K562 (cell line): Measurements from ENCODE around the gene NEK4. TPM values are rescaled to one million over a fixed set of nuclear protein-coding genes. Genes with fewer than 3 reads are reported as not detected.

ENCODE experiments used
- ATAC-seq: fragments of 200-7000 bp; cut with Tn5 transposase; 3 replicates; pipeline ENCODE4 v1.9.1; 2020; ENCODE audit warnings: moderate library complexity
- BruUV-seq: library from RNA; stranded (reverse); fragments of 400-500 nt; replicated peaks from 2 replicates; lab custom pipeline; 2021; lab: Mats Ljungman, UMichigan
- CTCF ChIA-PET: fragments of 300-600 bp; formaldehyde crosslinking; extraction: SDS; loops from one replicate; lab custom pipeline; 2021; ENCODE audit warnings: low intra/inter-chr PET ratio; lab: Yijun Ruan, JAX
- POLR2A ChIA-PET: fragments of 300-600, 350-650 bp; sonication (Branson Sonifier 250); formaldehyde crosslinking; extraction: SDS; loops from one replicate; lab custom pipeline; 2021; ENCODE audit warnings: antibody characterized with exemption, inconsistent platforms; lab: Yijun Ruan, JAX
- DNase-seq, 4 experiments: peaks; one replicate each; pipeline versions ENCODE4 v3.0.0 to v3.0.0-alpha.2; 2011 to 2018; ENCODE audit warnings: low spot score in 3 of 4, mixed read lengths in 3 of 4; ENCODE audit errors: extremely low read depth in 1 of 4
- FAIRE-seq: peaks from 2 replicates; lab custom pipeline; 2011; peaks lifted over from hg19 to GRCh38; lab: Jason Lieb, UNC
- H2AFZ ChIP-seq: 2 replicates; pipeline ENCODE4 v1.6.0; 2011; ENCODE audit warnings: low read depth, low read length, control low read depth, inconsistent platforms
- H3K27ac ChIP-seq: fragments of 200-600 bp; 3 replicates; pipeline ENCODE4 v1.8.0; 2011; ENCODE audit warnings: low read depth, mild to moderate bottlenecking, control low read depth, inconsistent platforms, low read length, moderate library complexity, mixed read lengths; ENCODE audit errors: extremely low read depth
- H3K27me3 ChIP-seq, 2 experiments: fragments of 300-600 bp in 1 of 2; 2 replicates in 1 of 2; 3 replicates in 1 of 2; pipeline versions ENCODE4 v1.6.0 to v1.8.0; 2011; ENCODE audit warnings: inconsistent platforms in 2 of 2, low read length in 2 of 2, mild to moderate bottlenecking in 1 of 2, mixed read lengths in 1 of 2, moderate library complexity in 1 of 2; ENCODE audit not compliant: control insufficient read depth in 2 of 2, insufficient read depth in 2 of 2
- H3K36me3 ChIP-seq: fragments of 300-600 bp; 3 replicates; pipeline ENCODE4 v1.8.0; 2011; ENCODE audit warnings: mild to moderate bottlenecking, low read length, inconsistent platforms; ENCODE audit not compliant: control insufficient read depth, insufficient read depth
- H3K4me1 ChIP-seq, 2 experiments: fragments of 200-600 bp in 1 of 2; replicated peaks in 1 of 2; 2 replicates in 1 of 2; 3 replicates in 1 of 2; pipeline versions ENCODE4 v1.5.1 to v1.8.0; 2011; ENCODE audit warnings: inconsistent platforms in 2 of 2, low read length in 2 of 2, mild to moderate bottlenecking in 1 of 2, mixed read lengths in 1 of 2, moderate library complexity in 1 of 2; ENCODE audit not compliant: control insufficient read depth in 2 of 2, insufficient read depth in 2 of 2
- H3K4me2 ChIP-seq: 2 replicates; pipeline ENCODE4 v1.6.1; 2011; ENCODE audit warnings: low read length, control low read depth, inconsistent platforms, mixed read lengths; ENCODE audit not compliant: insufficient read depth
- H3K4me3 ChIP-seq: fragments of 200-600 bp; sonication (generic), shearing (Covaris generic); 2 replicates; pipeline ENCODE4 v1.5.1; 2016; ENCODE audit warnings: control low read depth, inconsistent platforms
- H3K79me2 ChIP-seq: fragments of 200-600 bp; 3 replicates; pipeline ENCODE4 v1.8.0; 2011; ENCODE audit warnings: low read length, inconsistent platforms; ENCODE audit not compliant: control insufficient read depth, insufficient read depth
- H3K9ac ChIP-seq, 2 experiments: 2 replicates each; pipeline versions ENCODE4 v1.6.0 to v1.6.1; 2011; ENCODE audit warnings: low read depth in 2 of 2, low read length in 2 of 2, control low read depth in 1 of 2, inconsistent platforms in 1 of 2, mild to moderate bottlenecking in 1 of 2, mixed read lengths in 1 of 2; ENCODE audit not compliant: insufficient read depth in 1 of 2
- H3K9me1 ChIP-seq: one replicate; pipeline ENCODE4 v1.6.0; 2011; ENCODE audit warnings: inconsistent platforms, mild to moderate bottlenecking, low read length, moderate library complexity; ENCODE audit not compliant: control insufficient read depth, insufficient read depth
- H3K9me3 ChIP-seq: replicated peaks from 2 replicates; pipeline ENCODE4 v1.5.1; 2011; ENCODE audit warnings: low read depth, low read length, inconsistent platforms; ENCODE audit not compliant: control insufficient read depth, insufficient read depth
- H4K20me1 ChIP-seq: replicated peaks from 2 replicates; pipeline ENCODE4 v1.6.1; 2011; ENCODE audit warnings: low read length, inconsistent platforms, mixed read lengths; ENCODE audit not compliant: control insufficient read depth, insufficient read depth
- FOXK2 ChIP-seq, 2 experiments: fragments of 450-650 bp; IDR thresholded peaks in 1 of 2; conservative IDR thresholded peaks in 1 of 2; 2 replicates each; pipeline ENCODE4 v1.6.1; 2016; ENCODE audit warnings: low read depth in 2 of 2, mild to moderate bottlenecking in 1 of 2
- MTA3 ChIP-seq: fragments of 450-650 bp; formaldehyde crosslinking; IDR thresholded peaks from 2 replicates; pipeline ENCODE4 v1.6.1; 2017; ENCODE audit warnings: mild to moderate bottlenecking, borderline replicate concordance
- NR4A1 ChIP-seq, 2 experiments: fragments of 250-450 bp in 1 of 2; fragments of 450-650 bp in 1 of 2; sonication (Bioruptor Pico) in 1 of 2; IDR thresholded peaks; 2 replicates each; pipeline versions ENCODE4 v1.4.0 to v1.6.1; 2016 to 2020; ENCODE audit warnings: mild to moderate bottlenecking in 2 of 2, missing compliant biosample characterization in 1 of 2, missing genetic modification characterization in 1 of 2, moderate library complexity in 1 of 2
- POLR2B ChIP-seq: fragments of 450-650 bp; IDR thresholded peaks from 2 replicates; pipeline ENCODE4 v1.6.1; 2018; ENCODE audit warnings: low read depth; ENCODE audit not compliant: partially characterized antibody
- U2AF1 ChIP-seq: fragments of 200-400 bp; formaldehyde crosslinking; optimal IDR thresholded peaks from 2 replicates; pipeline ENCODE3; 2017; ENCODE audit warnings: mild to moderate bottlenecking, low read depth, low read length, moderate library complexity
- ZFX ChIP-seq: sonication (generic); formaldehyde crosslinking; IDR thresholded peaks from 2 replicates; pipeline ENCODE4 v1.8.0; 2022; ENCODE audit warnings: mild to moderate bottlenecking, missing genetic modification reagents, moderate library complexity
- ZNF224 ChIP-seq: sonication (generic); formaldehyde crosslinking; IDR thresholded peaks from 2 replicates; pipeline ENCODE4 v1.8.0; 2022; ENCODE audit warnings: mild to moderate bottlenecking, missing genetic modification reagents
- ZNF24 ChIP-seq: fragments of 450-650 bp; IDR thresholded peaks from 2 replicates; pipeline ENCODE4 v1.6.1; 2016
- ZNF583 ChIP-seq: fragments of 250-450 bp; sonication (Bioruptor Pico); IDR thresholded peaks from 2 replicates; pipeline ENCODE4 v1.4.0; 2020
- ZNF644 ChIP-seq: fragments of 200-800 bp; sonication (Bioruptor generic); IDR thresholded peaks from 2 replicates; pipeline ENCODE4 v1.6.1; 2016; ENCODE audit warnings: low read depth, missing genetic modification characterization, missing compliant biosample characterization
- WGBS: fragments of 100-300 bp; shearing (Covaris generic); methylation state at CpG from one replicate; pipeline ENCODE4 v1.1.6; 2016; ENCODE audit warnings: low coverage, mixed read lengths; ENCODE audit not compliant: insufficient coverage; ENCODE audit errors: missing lambda C conversion rate; 5-methylcytosine and 5-hydroxymethylcytosine counted together
- in situ Hi-C: fragments of 300-500 bp; cut with MboI; formaldehyde crosslinking; loops from 4 replicates; pipeline ENCODE4 v1.15.0; 2018; ENCODE audit warnings: inconsistent platforms, mixed read lengths
- intact Hi-C: fragments of 100-400 bp; cut with micrococcal nuclease; formaldehyde crosslinking; loops from 2 replicates; pipeline ENCODE4 v1.14.2; 2022
- polyA plus RNA-seq, 8 experiments: library from polyadenylated mRNA; depleted of rRNA in 4 of 8; stranded (reverse) in 5 of 8; unstranded in 3 of 8; fragments of >200 nt; fragmentation: Nextera tagmentation in 2 of 8; fragmentation: Illumina TruSeq in 1 of 8; extraction: Ambion mirVana in 2 of 8; extraction: Trizol in 1 of 8; gene quantifications; 2 replicates each; pipeline versions ENCODE4 v1.2.1 to v1.2.3, GENCODE V29; 2011 to 2014; ENCODE audit warnings: inconsistent platforms in 1 of 8, missing spikeins in 1 of 8
- total RNA-seq, 7 experiments: library from RNA; depleted of rRNA in 6 of 7; stranded (reverse); fragments of >200 nt in 6 of 7; fragmentation: Illumina TruSeq in 2 of 7; extraction: Trizol in 2 of 7; gene quantifications; 2 replicates each; pipeline versions ENCODE4 v1.2.1 to v1.2.3, GENCODE V29; 2011 to 2021; ENCODE audit warnings: low replicate concordance in 1 of 7
- TF ChIP-seq, protein P1 (sequence below): sonication (generic); formaldehyde crosslinking; IDR thresholded peaks from 2 replicates; pipeline ENCODE4 v1.8.1; 2023; ENCODE audit warnings: mild to moderate bottlenecking, missing genetic modification reagents
- TF ChIP-seq, protein P2 (sequence below): sonication (generic); formaldehyde crosslinking; IDR thresholded peaks from 2 replicates; pipeline ENCODE4 v1.8.0; 2022; ENCODE audit warnings: mild to moderate bottlenecking, missing genetic modification reagents
- TF ChIP-seq, protein P3 (sequence below): fragments of 450-650 bp; IDR thresholded peaks from 2 replicates; pipeline ENCODE4 v1.6.1; 2016

The NEK4 gene
- total and polyA plus RNA-seq, 9 of the 15 experiments (the other 6 are each of a cell fraction or from before 2014, with no cell fraction given), result 5.8 to 23.1 (median 16.6) TPM

DNA sequence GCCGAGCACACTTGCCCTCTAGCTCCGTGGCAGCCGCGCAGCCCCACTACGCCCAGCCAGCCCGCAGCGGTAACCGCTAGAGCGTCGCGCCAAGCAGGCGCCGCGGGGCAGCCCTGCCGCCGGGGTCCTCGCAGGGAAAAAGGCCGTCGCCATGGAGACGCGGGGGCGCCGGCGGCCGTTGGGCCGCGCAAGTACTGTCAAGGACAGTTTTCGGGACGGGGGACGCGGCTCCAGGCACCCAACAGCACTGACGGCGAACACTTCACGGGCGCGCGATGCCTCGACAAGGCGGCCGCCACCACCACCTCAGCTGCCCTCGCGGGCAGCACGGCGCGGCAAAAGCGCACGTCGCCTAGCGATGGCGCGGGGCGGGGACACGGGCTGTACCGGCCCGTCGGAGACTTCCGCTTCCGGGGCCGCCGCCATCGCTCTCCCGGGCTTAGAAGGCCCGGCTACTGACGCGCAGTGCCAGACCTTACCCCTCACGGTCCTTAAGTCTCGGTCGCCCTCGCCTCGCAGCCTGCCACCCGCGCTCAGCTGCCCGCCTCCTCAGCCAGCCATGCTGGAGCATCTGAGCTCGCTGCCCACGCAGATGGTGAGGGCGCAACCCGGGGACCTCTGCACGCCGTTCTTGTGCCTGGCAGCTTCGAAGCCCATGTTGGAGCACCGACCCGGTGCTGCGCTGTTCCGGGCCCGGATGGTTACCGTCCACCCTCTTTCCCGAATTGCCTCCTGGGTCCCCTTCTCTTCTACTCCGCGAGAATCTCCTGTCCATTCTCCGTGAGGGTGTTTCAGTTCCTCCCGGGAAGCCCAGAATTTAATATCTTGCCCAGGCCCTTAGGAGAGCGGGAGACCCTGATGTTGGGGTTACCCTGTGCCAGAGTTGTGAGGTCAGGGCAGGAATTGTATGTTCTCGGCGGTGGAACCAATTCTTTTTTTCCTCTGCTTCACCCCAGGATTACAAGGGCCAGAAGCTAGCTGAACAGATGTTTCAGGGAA lies 64.8 kb downstream of the NEK4 start, which contains the start of the genes GLT8D1 and SPCS1:
GLT8D1 (minus strand) TSS at position 104 of the 999 bp plus-strand sequence. CDS start 5,331 bp downstream, outside the sequence.
SPCS1 (plus strand) TSS at position 419 of the 999 bp plus-strand sequence; CDS start at position 560, 141 bp downstream.
- 0% methylated on average over 34 of the region's 94 CpGs for WGBS
- ChIA-PET CTCF (interaction anchor here (0.7 kb wide), 1 partner anchor 158 kb away, joined by 3 read pairs; no protein-coding TSS in a partner anchor), POLR2A (interaction anchor here (0.6 to 1.6 kb wide), 9 partner anchors 9 to 341 kb away, joined by 3 to 6 read pairs (median 3); no protein-coding TSS in a partner anchor)
- H3K9me3 ChIP-seq, result no peaks in the 10 kb centered on the region
- in situ Hi-C loops (no loop called here), intact Hi-C loops (no loop called here)
- H3K9ac ChIP-seq, result peak within 1 kb of the TSS; percentile 79 to 98
- H3K27ac ChIP-seq, result peak within 1 kb of the TSS; percentile 78
- peaks cover 19% of the 10 kb centered on the region for H3K36me3 ChIP-seq
- H4K20me1 ChIP-seq, result no peaks in the 10 kb centered on the region
- no peaks in the 10 kb centered on the region for H3K9me1 ChIP-seq
- peak within 1 kb of the TSS; percentile 94 for H3K4me2 ChIP-seq
- no TSS peak for BruUV-seq
- DNase-seq, result peak; percentile 76 to 87 (median 82)
- H2AFZ ChIP-seq, result peak within 1 kb of the TSS; percentile 96
- H3K79me2 ChIP-seq, result peaks cover 49% of the 10 kb centered on the region
- H3K27me3 ChIP-seq, result no peaks in the 10 kb centered on the region
- peak; percentile 95 for ATAC-seq
- H3K4me3 ChIP-seq, result peak within 1 kb of the TSS; percentile 83
- FAIRE-seq, result peak; percentile 65
- peaks cover 7 to 10% of the 10 kb centered on the region in 2 experiments; a peak in 3 of 5 replicates for H3K4me1 ChIP-seq
- TF ChIP-seq ZFX (CRISPR knock-in tag) (peak; percentile 77), ZNF644 (tag) (no peak; the same call in 1 of the 2 replicates), POLR2B (peak; percentile 67), ZNF24 (no peak), NR4A1 (CRISPR knock-in tag; IDR thresholded peaks at IDR 0.05) (no peak), NR4A1 (tag; IDR thresholded peaks at IDR 0.05) (no peak), ZNF224 (CRISPR knock-in tag) (no peak), FOXK2 (conservative IDR thresholded peaks at IDR 0.05 in 1 of 2, IDR thresholded peaks at IDR 0.05 in 1 of 2; ENCODE audit: low read depth in 2 of 2) (peak in 1 of 2 experiments; percentile 30; a peak in 1 of 4 replicates), U2AF1 (peak; percentile 60), MTA3 (peak; percentile 27; the same call in 1 of the 2 replicates), ZNF583 (CRISPR knock-in tag) (no peak)
- TF ChIP-seq, protein P1, sequence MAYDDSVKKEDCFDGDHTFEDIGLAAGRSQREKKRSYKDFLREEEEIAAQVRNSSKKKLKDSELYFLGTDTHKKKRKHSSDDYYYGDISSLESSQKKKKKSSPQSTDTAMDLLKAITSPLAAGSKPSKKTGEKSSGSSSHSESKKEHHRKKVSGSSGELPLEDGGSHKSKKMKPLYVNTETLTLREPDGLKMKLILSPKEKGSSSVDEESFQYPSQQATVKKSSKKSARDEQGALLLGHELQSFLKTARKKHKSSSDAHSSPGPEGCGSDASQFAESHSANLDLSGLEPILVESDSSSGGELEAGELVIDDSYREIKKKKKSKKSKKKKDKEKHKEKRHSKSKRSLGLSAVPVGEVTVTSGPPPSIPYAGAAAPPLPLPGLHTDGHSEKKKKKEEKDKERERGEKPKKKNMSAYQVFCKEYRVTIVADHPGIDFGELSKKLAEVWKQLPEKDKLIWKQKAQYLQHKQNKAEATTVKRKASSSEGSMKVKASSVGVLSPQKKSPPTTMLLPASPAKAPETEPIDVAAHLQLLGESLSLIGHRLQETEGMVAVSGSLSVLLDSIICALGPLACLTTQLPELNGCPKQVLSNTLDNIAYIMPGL (CRISPR knock-in tag), result no peak
- TF ChIP-seq, protein P2, sequence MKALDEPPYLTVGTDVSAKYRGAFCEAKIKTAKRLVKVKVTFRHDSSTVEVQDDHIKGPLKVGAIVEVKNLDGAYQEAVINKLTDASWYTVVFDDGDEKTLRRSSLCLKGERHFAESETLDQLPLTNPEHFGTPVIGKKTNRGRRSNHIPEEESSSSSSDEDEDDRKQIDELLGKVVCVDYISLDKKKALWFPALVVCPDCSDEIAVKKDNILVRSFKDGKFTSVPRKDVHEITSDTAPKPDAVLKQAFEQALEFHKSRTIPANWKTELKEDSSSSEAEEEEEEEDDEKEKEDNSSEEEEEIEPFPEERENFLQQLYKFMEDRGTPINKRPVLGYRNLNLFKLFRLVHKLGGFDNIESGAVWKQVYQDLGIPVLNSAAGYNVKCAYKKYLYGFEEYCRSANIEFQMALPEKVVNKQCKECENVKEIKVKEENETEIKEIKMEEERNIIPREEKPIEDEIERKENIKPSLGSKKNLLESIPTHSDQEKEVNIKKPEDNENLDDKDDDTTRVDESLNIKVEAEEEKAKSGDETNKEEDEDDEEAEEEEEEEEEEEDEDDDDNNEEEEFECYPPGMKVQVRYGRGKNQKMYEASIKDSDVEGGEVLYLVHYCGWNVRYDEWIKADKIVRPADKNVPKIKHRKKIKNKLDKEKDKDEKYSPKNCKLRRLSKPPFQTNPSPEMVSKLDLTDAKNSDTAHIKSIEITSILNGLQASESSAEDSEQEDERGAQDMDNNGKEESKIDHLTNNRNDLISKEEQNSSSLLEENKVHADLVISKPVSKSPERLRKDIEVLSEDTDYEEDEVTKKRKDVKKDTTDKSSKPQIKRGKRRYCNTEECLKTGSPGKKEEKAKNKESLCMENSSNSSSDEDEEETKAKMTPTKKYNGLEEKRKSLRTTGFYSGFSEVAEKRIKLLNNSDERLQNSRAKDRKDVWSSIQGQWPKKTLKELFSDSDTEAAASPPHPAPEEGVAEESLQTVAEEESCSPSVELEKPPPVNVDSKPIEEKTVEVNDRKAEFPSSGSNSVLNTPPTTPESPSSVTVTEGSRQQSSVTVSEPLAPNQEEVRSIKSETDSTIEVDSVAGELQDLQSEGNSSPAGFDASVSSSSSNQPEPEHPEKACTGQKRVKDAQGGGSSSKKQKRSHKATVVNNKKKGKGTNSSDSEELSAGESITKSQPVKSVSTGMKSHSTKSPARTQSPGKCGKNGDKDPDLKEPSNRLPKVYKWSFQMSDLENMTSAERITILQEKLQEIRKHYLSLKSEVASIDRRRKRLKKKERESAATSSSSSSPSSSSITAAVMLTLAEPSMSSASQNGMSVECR (CRISPR knock-in tag), result peak; percentile 99
- TF ChIP-seq, protein P3, sequence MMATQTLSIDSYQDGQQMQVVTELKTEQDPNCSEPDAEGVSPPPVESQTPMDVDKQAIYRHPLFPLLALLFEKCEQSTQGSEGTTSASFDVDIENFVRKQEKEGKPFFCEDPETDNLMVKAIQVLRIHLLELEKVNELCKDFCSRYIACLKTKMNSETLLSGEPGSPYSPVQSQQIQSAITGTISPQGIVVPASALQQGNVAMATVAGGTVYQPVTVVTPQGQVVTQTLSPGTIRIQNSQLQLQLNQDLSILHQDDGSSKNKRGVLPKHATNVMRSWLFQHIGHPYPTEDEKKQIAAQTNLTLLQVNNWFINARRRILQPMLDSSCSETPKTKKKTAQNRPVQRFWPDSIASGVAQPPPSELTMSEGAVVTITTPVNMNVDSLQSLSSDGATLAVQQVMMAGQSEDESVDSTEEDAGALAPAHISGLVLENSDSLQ, result peak; percentile 42; the same call in 1 of the 2 replicates
